HCT116 (cell line): ENCODE data around the gene ARHGAP10. TPM values are rescaled to one million over a fixed set of nuclear protein-coding genes. Genes with fewer than 3 reads are reported as not detected.

Experiments
- ATAC-seq: fragments of 200-7000 bp; cut with Tn5 transposase; 2 replicates; pipeline ENCODE4 v1.9.1; 2020; ENCODE audit warnings: mild to moderate bottlenecking, moderate library complexity
- BruUV-seq: library from RNA; stranded (reverse); fragments of 400-500 nt; replicated peaks from 2 replicates; lab custom pipeline; 2021; lab: Mats Ljungman, UMichigan
- CTCF ChIA-PET: fragments of 300-600 bp; sonication (Branson Sonifier 250); formaldehyde crosslinking; loops from one replicate; lab custom pipeline; 2021; ENCODE audit warnings: antibody characterized with exemption; lab: Charles Lee
- POLR2A ChIA-PET: fragments of 300-600, 350-600 bp; sonication (Branson Sonifier 250); formaldehyde crosslinking; loops from one replicate; lab custom pipeline; 2021; ENCODE audit warnings: antibody characterized with exemption; lab: Charles Lee
- RAD21 ChIA-PET, 2 experiments: fragments of 300-600 bp; sonication (Branson Sonifier 250); formaldehyde crosslinking; loops; one replicate each; lab custom pipeline; 2023; ENCODE audit warnings: low total read pairs in 2 of 2; ENCODE audit not compliant: uncharacterized antibody in 2 of 2, unreplicated experiment in 2 of 2, low non-redundant PET in 1 of 2; lab: Charles Lee
- DNase-seq: peaks from one replicate; pipeline ENCODE4 v3.0.0-alpha.2; 2010; ENCODE audit warnings: low read depth, low spot score
- H2AFZ ChIP-seq: fragments of 200-600 bp; shearing (Covaris generic), sonication (generic); 2 replicates; pipeline ENCODE4 v1.6.1; 2017; ENCODE audit warnings: low read depth, mixed run types, mixed read lengths, antibody characterized with exemption, low read length; ENCODE audit not compliant: poor library complexity, severe bottlenecking
- H3K27ac ChIP-seq: 2 replicates; pipeline ENCODE4 v1.5.1; 2012; ENCODE audit warnings: low read depth, low read length
- H3K27me3 ChIP-seq: fragments of 200-600 bp; sonication (generic); 2 replicates; pipeline ENCODE4 v1.6.1; 2016; ENCODE audit warnings: mixed run types, low read length, mixed read lengths; ENCODE audit not compliant: insufficient read depth
- H3K36me3 ChIP-seq, 2 experiments: fragments of 200-500 bp in 1 of 2; fragments of 200-600 bp in 1 of 2; sonication (Bioruptor generic) in 1 of 2; sonication (generic) in 1 of 2; 2 replicates each; pipeline versions ENCODE4 v1.5.1 to v1.6.1; 2014 to 2016; ENCODE audit warnings: low read length in 2 of 2, inconsistent platforms in 1 of 2, mixed read lengths in 1 of 2, mixed run types in 1 of 2; ENCODE audit not compliant: insufficient read depth in 2 of 2, control insufficient read depth in 1 of 2
- H3K4me1 ChIP-seq, 2 experiments: fragments of 200-600 bp in 1 of 2; sonication (generic) in 1 of 2; 2 replicates each; pipeline versions ENCODE4 v1.5.1 to v1.6.1; 2012 to 2017; ENCODE audit warnings: low read length in 2 of 2, inconsistent platforms in 1 of 2, mild to moderate bottlenecking in 1 of 2, mixed read lengths in 1 of 2, mixed run types in 1 of 2, moderate library complexity in 1 of 2; ENCODE audit not compliant: insufficient read depth in 2 of 2, control insufficient read depth in 1 of 2
- H3K4me2 ChIP-seq: fragments of 200-600 bp; sonication (generic); 2 replicates; pipeline ENCODE4 v1.6.1; 2017; ENCODE audit warnings: mixed run types, low read length, mixed read lengths
- H3K4me3 ChIP-seq, 2 experiments: fragments of 200-600 bp in 1 of 2; sonication (generic) in 1 of 2; replicated peaks in 1 of 2; 2 replicates each; pipeline ENCODE4 v1.5.1; 2011 to 2016; ENCODE audit warnings: low read length in 2 of 2, control low read depth in 1 of 2, low read depth in 1 of 2, mild to moderate bottlenecking in 1 of 2, mixed read lengths in 1 of 2, mixed run types in 1 of 2
- H3K79me2 ChIP-seq: fragments of 200-600 bp; sonication (generic); 2 replicates; pipeline ENCODE4 v1.6.1; 2017; ENCODE audit warnings: mild to moderate bottlenecking, mixed run types, low read length, moderate library complexity, mixed read lengths; ENCODE audit not compliant: insufficient read depth
- H3K9ac ChIP-seq: fragments of 200-600 bp; sonication (generic); 2 replicates; pipeline ENCODE4 v1.6.1; 2016; ENCODE audit warnings: low read length, mixed read lengths
- H3K9me2 ChIP-seq: fragments of 200-600 bp; sonication (generic), shearing (Covaris generic); 2 replicates; pipeline ENCODE4 v1.6.1; 2017; ENCODE audit warnings: mixed run types, mild to moderate bottlenecking, moderate library complexity; ENCODE audit not compliant: insufficient read depth
- H3K9me3 ChIP-seq, 2 experiments: fragments of 200-500 bp in 1 of 2; fragments of 200-600 bp in 1 of 2; sonication (Bioruptor generic) in 1 of 2; sonication (generic) in 1 of 2; 2 replicates each; pipeline ENCODE4 v1.6.1; 2014 to 2017; ENCODE audit warnings: low read length in 2 of 2, mixed read lengths in 2 of 2, inconsistent platforms in 1 of 2, low read depth in 1 of 2, mild to moderate bottlenecking in 1 of 2, mixed run types in 1 of 2, moderate library complexity in 1 of 2; ENCODE audit not compliant: control insufficient read depth in 1 of 2, insufficient read depth in 1 of 2
- H4K20me1 ChIP-seq: fragments of 200-600 bp; sonication (generic), shearing (Covaris generic); 2 replicates; pipeline ENCODE4 v1.6.1; 2017; ENCODE audit warnings: mixed run types, mild to moderate bottlenecking, moderate library complexity; ENCODE audit not compliant: insufficient read depth
- CBX3 ChIP-seq: IDR thresholded peaks from 2 replicates; pipeline ENCODE4 v1.6.1; 2012; ENCODE audit warnings: low read depth
- CEBPB ChIP-seq: IDR thresholded peaks from 2 replicates; pipeline ENCODE4 v1.6.1; 2012; ENCODE audit warnings: low read depth
- EGR1 ChIP-seq: IDR thresholded peaks from 2 replicates; pipeline ENCODE4 v1.6.1; 2012; ENCODE audit warnings: low read depth
- ELF1 ChIP-seq: IDR thresholded peaks from 2 replicates; pipeline ENCODE4 v1.6.1; 2012; ENCODE audit warnings: low read depth, borderline replicate concordance
- EZH2phosphoT487 ChIP-seq: fragments of 200-600 bp; IDR thresholded peaks from 2 replicates; pipeline ENCODE4 v1.6.1; 2018; ENCODE audit warnings: antibody characterized with exemption, borderline replicate concordance
- POLR2A ChIP-seq: IDR thresholded peaks from 2 replicates; pipeline ENCODE4 v1.7.0; 2011; ENCODE audit warnings: borderline replicate concordance; ENCODE audit not compliant: insufficient read depth, insufficient read length; ENCODE audit errors: extremely low read depth
- RAD21 ChIP-seq: IDR thresholded peaks from 2 replicates; pipeline ENCODE4 v1.6.1; 2012; ENCODE audit warnings: low read depth, mild to moderate bottlenecking
- SIN3A ChIP-seq: IDR thresholded peaks from 2 replicates; pipeline ENCODE4 v1.6.1; 2012; ENCODE audit warnings: low read depth
- TCF7L2 ChIP-seq: IDR thresholded peaks from 2 replicates; pipeline ENCODE4 v1.7.0; 2011; ENCODE audit warnings: borderline replicate concordance, inconsistent platforms; ENCODE audit not compliant: insufficient read depth, insufficient read length; ENCODE audit errors: extremely low read depth
- ZNF274 ChIP-seq: fragments of 200-500 bp; sonication (Bioruptor generic); IDR thresholded peaks from 2 replicates; pipeline ENCODE4 v1.6.1; 2014; ENCODE audit warnings: mild to moderate bottlenecking, low read depth, low read length, inconsistent platforms
- intact Hi-C: fragments of 100-400 bp; cut with micrococcal nuclease; formaldehyde crosslinking; loops from 2 replicates; pipeline ENCODE4 v1.10.0; 2022
- total RNA-seq: library from RNA; stranded (reverse); gene quantifications from one replicate; pipeline ENCODE4 v1.2.1, GENCODE V29; 2021; ENCODE audit not compliant: unreplicated experiment
- TF ChIP-seq, protein P1 (sequence below): IDR thresholded peaks from 2 replicates; pipeline ENCODE4 v1.6.1; 2011; ENCODE audit warnings: mild to moderate bottlenecking, low read length, moderate library complexity; ENCODE audit not compliant: insufficient replicate concordance; ENCODE audit errors: extremely low read depth
- TF ChIP-seq, protein P2 (sequence below): IDR thresholded peaks from 2 replicates; pipeline ENCODE4 v1.6.1; 2012; ENCODE audit warnings: low read depth
- TF ChIP-seq, protein P3 (sequence below), 3 experiments: fragments of 200-600 bp in 1 of 3; sonication (generic) in 1 of 3; IDR thresholded peaks in 2 of 3; conservative IDR thresholded peaks in 1 of 3; 2 replicates each; pipeline ENCODE4 v1.5.1; 2012 to 2017; ENCODE audit warnings: low read depth in 2 of 3, low read length in 2 of 3, antibody characterized with exemption in 1 of 3, borderline replicate concordance in 1 of 3, control low read depth in 1 of 3, mild to moderate bottlenecking in 1 of 3, mixed read lengths in 1 of 3, mixed run types in 1 of 3, moderate library complexity in 1 of 3; ENCODE audit not compliant: insufficient read depth in 1 of 3
- TF ChIP-seq, protein P4 (sequence below): IDR thresholded peaks from 2 replicates; pipeline ENCODE4 v1.6.1; 2012

The ARHGAP10 gene
- total RNA-seq, 1 experiment from 2014 or later = 24.7 TPM

DNA sequence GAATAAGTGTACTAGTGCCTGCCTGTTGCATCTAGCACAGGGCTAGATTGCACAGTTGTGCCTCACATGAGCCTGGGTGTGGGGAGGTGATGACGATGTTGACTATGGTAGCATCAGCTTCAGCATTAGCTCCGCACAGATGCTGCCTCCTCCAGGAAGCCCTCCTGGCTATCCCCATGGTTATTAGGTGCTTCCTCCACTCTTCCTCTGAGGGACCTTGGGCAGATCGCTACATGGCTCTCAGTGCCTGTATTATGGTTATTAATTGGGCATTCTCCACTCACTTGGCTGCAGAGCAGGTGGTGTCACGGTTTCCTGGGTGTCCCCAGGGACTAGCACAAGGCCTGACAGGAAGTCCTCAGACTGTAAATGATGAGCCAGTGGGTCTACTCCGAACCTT lies 325.6 kb downstream of the ARHGAP10 start (continued):
- TF ChIP-seq, protein P1, sequence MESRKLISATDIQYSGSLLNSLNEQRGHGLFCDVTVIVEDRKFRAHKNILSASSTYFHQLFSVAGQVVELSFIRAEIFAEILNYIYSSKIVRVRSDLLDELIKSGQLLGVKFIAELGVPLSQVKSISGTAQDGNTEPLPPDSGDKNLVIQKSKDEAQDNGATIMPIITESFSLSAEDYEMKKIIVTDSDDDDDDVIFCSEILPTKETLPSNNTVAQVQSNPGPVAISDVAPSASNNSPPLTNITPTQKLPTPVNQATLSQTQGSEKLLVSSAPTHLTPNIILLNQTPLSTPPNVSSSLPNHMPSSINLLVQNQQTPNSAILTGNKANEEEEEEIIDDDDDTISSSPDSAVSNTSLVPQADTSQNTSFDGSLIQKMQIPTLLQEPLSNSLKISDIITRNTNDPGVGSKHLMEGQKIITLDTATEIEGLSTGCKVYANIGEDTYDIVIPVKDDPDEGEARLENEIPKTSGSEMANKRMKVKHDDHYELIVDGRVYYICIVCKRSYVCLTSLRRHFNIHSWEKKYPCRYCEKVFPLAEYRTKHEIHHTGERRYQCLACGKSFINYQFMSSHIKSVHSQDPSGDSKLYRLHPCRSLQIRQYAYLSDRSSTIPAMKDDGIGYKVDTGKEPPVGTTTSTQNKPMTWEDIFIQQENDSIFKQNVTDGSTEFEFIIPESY = no peak

DNA sequence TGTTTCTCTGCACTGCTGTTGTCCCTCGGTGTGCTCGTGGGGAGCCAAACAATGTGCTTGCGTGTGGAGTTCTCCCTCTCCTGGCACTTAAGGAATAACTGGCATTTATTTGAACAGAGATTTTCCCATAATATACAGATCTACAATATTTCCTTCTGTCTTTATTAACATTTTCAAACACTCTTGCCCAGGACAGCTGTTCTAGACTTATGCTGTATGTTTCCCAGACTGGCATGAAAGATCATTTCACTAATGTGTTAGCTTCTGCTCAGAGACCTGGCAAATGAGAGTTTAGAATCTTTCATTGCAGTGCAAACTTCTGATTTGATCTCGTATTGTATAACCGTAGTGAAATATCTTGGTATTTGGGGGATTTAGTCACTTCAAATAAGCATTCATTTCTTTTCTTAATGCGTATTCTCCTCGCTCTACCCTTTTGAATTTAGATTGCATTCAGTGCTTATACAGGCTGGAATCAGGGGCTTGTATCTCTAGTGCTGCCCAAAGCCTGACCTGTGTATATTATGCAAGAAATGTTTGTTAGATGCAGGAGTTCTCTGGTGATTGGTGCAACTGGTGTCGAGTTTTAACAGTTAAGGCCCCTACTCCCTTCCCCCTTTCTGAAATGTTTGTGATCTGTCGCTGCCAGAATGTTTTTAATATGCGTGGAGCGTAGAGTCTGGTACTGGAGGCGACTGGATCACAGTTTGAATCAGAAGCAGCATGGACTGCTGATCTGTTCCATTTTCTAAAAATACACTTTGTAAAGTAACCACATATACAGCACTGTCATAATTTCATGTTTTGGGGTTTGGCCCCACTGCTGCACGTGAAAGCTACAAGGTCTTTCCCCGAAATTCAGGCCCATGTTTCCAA lies 326.3 kb downstream of the ARHGAP10 start:
- CTCF ChIA-PET = no interaction called here
- Histone ChIP-seq H3K27me3 (no peaks in the 10 kb centered on the region), H3K9ac (no peak overlapping the region), H3K27ac (no peak overlapping the region), H3K4me1 (peaks cover 10 to 21% of the 10 kb centered on the region in 2 experiments; a peak in 3 of 4 replicates), H4K20me1 (no peaks in the 10 kb centered on the region), H3K4me2 (no peak overlapping the region), H3K4me3 (no peak overlapping the region), H2AFZ (no peak overlapping the region), H3K9me3 (no peaks in the 10 kb centered on the region), H3K79me2 (no peaks in the 10 kb centered on the region), H3K36me3 (no peaks in the 10 kb centered on the region), H3K9me2 (no peaks in the 10 kb centered on the region)
- no peak for ATAC-seq
- no TSS peak for BruUV-seq
- RAD21 ChIA-PET = no interaction called here
- POLR2A ChIA-PET = no interaction called here
- no peak for DNase-seq
- intact Hi-C loops = no loop called here
- TF ChIP-seq RAD21 (no peak), CEBPB (no peak), EZH2phosphoT487 (no peak), TCF7L2 (no peak), ELF1 (no peak), POLR2A (no peak), CBX3 (no peak), EGR1 (no peak), ZNF274 (no peak), SIN3A (no peak)
- TF ChIP-seq, protein P2, sequence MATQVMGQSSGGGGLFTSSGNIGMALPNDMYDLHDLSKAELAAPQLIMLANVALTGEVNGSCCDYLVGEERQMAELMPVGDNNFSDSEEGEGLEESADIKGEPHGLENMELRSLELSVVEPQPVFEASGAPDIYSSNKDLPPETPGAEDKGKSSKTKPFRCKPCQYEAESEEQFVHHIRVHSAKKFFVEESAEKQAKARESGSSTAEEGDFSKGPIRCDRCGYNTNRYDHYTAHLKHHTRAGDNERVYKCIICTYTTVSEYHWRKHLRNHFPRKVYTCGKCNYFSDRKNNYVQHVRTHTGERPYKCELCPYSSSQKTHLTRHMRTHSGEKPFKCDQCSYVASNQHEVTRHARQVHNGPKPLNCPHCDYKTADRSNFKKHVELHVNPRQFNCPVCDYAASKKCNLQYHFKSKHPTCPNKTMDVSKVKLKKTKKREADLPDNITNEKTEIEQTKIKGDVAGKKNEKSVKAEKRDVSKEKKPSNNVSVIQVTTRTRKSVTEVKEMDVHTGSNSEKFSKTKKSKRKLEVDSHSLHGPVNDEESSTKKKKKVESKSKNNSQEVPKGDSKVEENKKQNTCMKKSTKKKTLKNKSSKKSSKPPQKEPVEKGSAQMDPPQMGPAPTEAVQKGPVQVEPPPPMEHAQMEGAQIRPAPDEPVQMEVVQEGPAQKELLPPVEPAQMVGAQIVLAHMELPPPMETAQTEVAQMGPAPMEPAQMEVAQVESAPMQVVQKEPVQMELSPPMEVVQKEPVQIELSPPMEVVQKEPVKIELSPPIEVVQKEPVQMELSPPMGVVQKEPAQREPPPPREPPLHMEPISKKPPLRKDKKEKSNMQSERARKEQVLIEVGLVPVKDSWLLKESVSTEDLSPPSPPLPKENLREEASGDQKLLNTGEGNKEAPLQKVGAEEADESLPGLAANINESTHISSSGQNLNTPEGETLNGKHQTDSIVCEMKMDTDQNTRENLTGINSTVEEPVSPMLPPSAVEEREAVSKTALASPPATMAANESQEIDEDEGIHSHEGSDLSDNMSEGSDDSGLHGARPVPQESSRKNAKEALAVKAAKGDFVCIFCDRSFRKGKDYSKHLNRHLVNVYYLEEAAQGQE = no peak
- TF ChIP-seq, protein P3, sequence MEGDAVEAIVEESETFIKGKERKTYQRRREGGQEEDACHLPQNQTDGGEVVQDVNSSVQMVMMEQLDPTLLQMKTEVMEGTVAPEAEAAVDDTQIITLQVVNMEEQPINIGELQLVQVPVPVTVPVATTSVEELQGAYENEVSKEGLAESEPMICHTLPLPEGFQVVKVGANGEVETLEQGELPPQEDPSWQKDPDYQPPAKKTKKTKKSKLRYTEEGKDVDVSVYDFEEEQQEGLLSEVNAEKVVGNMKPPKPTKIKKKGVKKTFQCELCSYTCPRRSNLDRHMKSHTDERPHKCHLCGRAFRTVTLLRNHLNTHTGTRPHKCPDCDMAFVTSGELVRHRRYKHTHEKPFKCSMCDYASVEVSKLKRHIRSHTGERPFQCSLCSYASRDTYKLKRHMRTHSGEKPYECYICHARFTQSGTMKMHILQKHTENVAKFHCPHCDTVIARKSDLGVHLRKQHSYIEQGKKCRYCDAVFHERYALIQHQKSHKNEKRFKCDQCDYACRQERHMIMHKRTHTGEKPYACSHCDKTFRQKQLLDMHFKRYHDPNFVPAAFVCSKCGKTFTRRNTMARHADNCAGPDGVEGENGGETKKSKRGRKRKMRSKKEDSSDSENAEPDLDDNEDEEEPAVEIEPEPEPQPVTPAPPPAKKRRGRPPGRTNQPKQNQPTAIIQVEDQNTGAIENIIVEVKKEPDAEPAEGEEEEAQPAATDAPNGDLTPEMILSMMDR (IDR thresholded peaks at IDR 0.05 in 2 of 3, conservative IDR thresholded peaks at IDR 0.05 in 1 of 3; ENCODE audit: borderline replicate concordance in 1 of 3, insufficient read depth in 1 of 3, low read depth in 2 of 3, low read length in 2 of 3) = no peak
- TF ChIP-seq, protein P4, sequence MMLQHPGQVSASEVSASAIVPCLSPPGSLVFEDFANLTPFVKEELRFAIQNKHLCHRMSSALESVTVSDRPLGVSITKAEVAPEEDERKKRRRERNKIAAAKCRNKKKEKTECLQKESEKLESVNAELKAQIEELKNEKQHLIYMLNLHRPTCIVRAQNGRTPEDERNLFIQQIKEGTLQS = no peak
